T-cell (primary cell): ENCODE data around the gene ZXDB. TPM values are rescaled to one million over a fixed set of nuclear protein-coding genes. Genes with fewer than 3 reads are reported as not detected.

ENCODE experiments used
- ATAC-seq, 4 experiments: fragments of 200-7000 bp in 3 of 4; fragments of 150-1000 bp in 1 of 4; cut with Tn5 transposase; replicated peaks in 1 of 4; 1 replicate in 3 of 4; 2 replicates in 1 of 4; pipeline ENCODE4 v1.10.0; 2021; ENCODE audit warnings: moderate library complexity in 3 of 4, mild to moderate bottlenecking in 2 of 4, moderate number of reproducible peaks in 1 of 4
- CTCF ChIA-PET, 2 donors: fragments of 300-600 bp; sonication (Branson Sonifier 250); formaldehyde crosslinking; loops; one replicate each; lab custom pipeline; 2022; ENCODE audit warnings: antibody characterized with exemption in 2 of 2; lab: Charles Lee
- POLR2A ChIA-PET, 2 donors: fragments of 300-600 bp; sonication (Branson Sonifier 250); formaldehyde crosslinking; loops; one replicate each; lab custom pipeline; 2022; ENCODE audit warnings: antibody characterized with exemption in 2 of 2; lab: Charles Lee
- DNase-seq, 35 experiments: peaks; one replicate each; pipeline versions ENCODE4 v3.0.0 to v3.0.0-alpha.2; 2013 to 2023
- H3K27ac ChIP-seq: one replicate; pipeline ENCODE4 v1.5.1; 2013; ENCODE audit warnings: low read length
- H3K27me3 ChIP-seq, 2 experiments: replicated peaks in 1 of 2; 1 replicate in 1 of 2; 2 replicates in 1 of 2; pipeline versions ENCODE4 v1.6.1 to v1.7.0; 2013; ENCODE audit warnings: low read length in 1 of 2, mixed read lengths in 1 of 2; ENCODE audit not compliant: control insufficient read depth in 2 of 2, insufficient read depth in 2 of 2; ENCODE audit errors: extremely low read depth in 1 of 2
- H3K36me3 ChIP-seq, 2 donors: 1 replicate in 1 of 2; 2 replicates in 1 of 2; pipeline versions ENCODE4 v1.6.1 to v1.7.0; 2013; ENCODE audit warnings: low read length in 1 of 2; ENCODE audit not compliant: control insufficient read depth in 2 of 2, insufficient read depth in 1 of 2; ENCODE audit errors: extremely low read depth in 1 of 2
- H3K4me1 ChIP-seq, 2 experiments: 1 replicate in 1 of 2; 2 replicates in 1 of 2; pipeline versions ENCODE4 v1.6.1 to v1.7.0; 2013; ENCODE audit warnings: low read length in 2 of 2, mixed read lengths in 1 of 2; ENCODE audit not compliant: insufficient read depth in 2 of 2, control insufficient read depth in 1 of 2; ENCODE audit errors: extremely low read depth in 1 of 2
- H3K4me3 ChIP-seq, 2 donors: 1 replicate in 1 of 2; 2 replicates in 1 of 2; pipeline versions ENCODE4 v1.5.1 to v1.7.0; 2013; ENCODE audit warnings: mild to moderate bottlenecking in 2 of 2, low read length in 1 of 2, moderate library complexity in 1 of 2; ENCODE audit not compliant: control insufficient read depth in 1 of 2; ENCODE audit errors: extremely low read depth in 1 of 2
- H3K9me3 ChIP-seq: 2 replicates; pipeline ENCODE4 v1.7.0; 2013
- H3K27ac Mint-ChIP-seq, 2 donors: one replicate each; pipeline ENCODE4 v1.8.0; 2020 to 2021; ENCODE audit warnings: mild to moderate bottlenecking in 2 of 2, mixed read lengths in 2 of 2
- H3K27me3 Mint-ChIP-seq, 2 donors: one replicate each; pipeline ENCODE4 v1.8.0; 2021 to 2022; ENCODE audit warnings: mixed read lengths in 2 of 2
- H3K36me3 Mint-ChIP-seq: one replicate; pipeline ENCODE4 v1.8.0; 2021; ENCODE audit warnings: mixed read lengths
- H3K4me1 Mint-ChIP-seq, 3 donors: one replicate each; pipeline ENCODE4 v1.8.0; 2020 to 2022; ENCODE audit warnings: mixed read lengths in 3 of 3, mild to moderate bottlenecking in 1 of 3
- H3K4me3 Mint-ChIP-seq, 3 donors: one replicate each; pipeline ENCODE4 v1.8.0; 2020 to 2022; ENCODE audit warnings: mild to moderate bottlenecking in 3 of 3, mixed read lengths in 3 of 3, moderate library complexity in 3 of 3
- H3K9me3 Mint-ChIP-seq, 3 donors: one replicate each; pipeline ENCODE4 v1.8.0; 2020 to 2022; ENCODE audit warnings: mixed read lengths in 3 of 3
- WGBS: methylation state at CpG from one replicate; pipeline ENCODE4 v1.1.5; 2013; ENCODE audit warnings: missing lambda C conversion rate; ENCODE audit not compliant: insufficient coverage; 5-methylcytosine and 5-hydroxymethylcytosine counted together
- total RNA-seq, 35 experiments: library from RNA in 6 of 35; stranded (reverse) in 6 of 35; fragments of 120-200 nt in 1 of 35; gene quantifications; one replicate each; pipeline versions ENCODE4 v1.2.1 to v1.2.4 and lab custom pipeline; 2013 to 2026

ZXDB gene
- total RNA-seq, 5 donors from 2014 or later (not counting 1 experiment from before 2014, with no cell fraction given), result 11.2 to 21.3 (median 13.2) TPM

GRCh38 chrX:57643698-57644097 is 51.9 kb downstream of the ZXDB start:
- H3K36me3 Mint-ChIP-seq, result peaks cover 6% of the 10 kb centered on the region
- peaks cover 0 to 8% (median 4%) of the 10 kb centered on the region in 3 donors for H3K9me3 Mint-ChIP-seq
- no peaks in the 10 kb centered on the region for H3K4me1 Mint-ChIP-seq
- Histone ChIP-seq H3K4me1 (no peaks in the 10 kb centered on the region), H3K4me3 (no peak overlapping the region), H3K27me3 (no peaks in the 10 kb centered on the region), H3K36me3 (no peaks in the 10 kb centered on the region), H3K9me3 (no peaks in the 10 kb centered on the region), H3K27ac (no peak overlapping the region)
- DNase-seq (no peak), ATAC-seq (no peak)
- no peak overlapping the region for H3K27ac Mint-ChIP-seq
- POLR2A ChIA-PET, result no interaction called here
- peaks cover 0 to 11% of the 10 kb centered on the region in 2 donors for H3K27me3 Mint-ChIP-seq
- CTCF ChIA-PET, result no interaction called here
- WGBS, result no CpG with 5 or more reads among the region's 1 CpG
- H3K4me3 Mint-ChIP-seq, result no peak overlapping the region

- no peak overlapping the region for H3K4me3 Mint-ChIP-seq
- H3K9me3 Mint-ChIP-seq, result no peaks in the 10 kb centered on the region
- H3K27ac ChIP-seq, result no peak overlapping the region
- H3K36me3 ChIP-seq, result no peaks in the 10 kb centered on the region
- no peaks in the 10 kb centered on the region for H3K4me1 ChIP-seq
- no peaks in the 10 kb centered on the region for H3K4me1 Mint-ChIP-seq
- no peak overlapping the region for H3K27ac Mint-ChIP-seq
- DNase-seq (no peak), ATAC-seq (no peak)
- H3K9me3 ChIP-seq, result no peaks in the 10 kb centered on the region
- peaks cover 0 to 3% of the 10 kb centered on the region in 2 donors for H3K27me3 Mint-ChIP-seq
- H3K36me3 Mint-ChIP-seq, result no peaks in the 10 kb centered on the region
- ChIA-PET POLR2A (no interaction called here), CTCF (no interaction called here)
- H3K4me3 ChIP-seq, result no peak overlapping the region
- no peaks in the 10 kb centered on the region for H3K27me3 ChIP-seq
Measured at GRCh38 chrX:57647020-57647419, 55.2 kb downstream of the ZXDB start.

Other genes starting within 250 kb of the ZXDB start
- gene NLRP2B, start 88.2 kb downstream of the ZXDB start, total RNA-seq, result not detected